ENCODE data around the gene PHYKPL.

DNA sequence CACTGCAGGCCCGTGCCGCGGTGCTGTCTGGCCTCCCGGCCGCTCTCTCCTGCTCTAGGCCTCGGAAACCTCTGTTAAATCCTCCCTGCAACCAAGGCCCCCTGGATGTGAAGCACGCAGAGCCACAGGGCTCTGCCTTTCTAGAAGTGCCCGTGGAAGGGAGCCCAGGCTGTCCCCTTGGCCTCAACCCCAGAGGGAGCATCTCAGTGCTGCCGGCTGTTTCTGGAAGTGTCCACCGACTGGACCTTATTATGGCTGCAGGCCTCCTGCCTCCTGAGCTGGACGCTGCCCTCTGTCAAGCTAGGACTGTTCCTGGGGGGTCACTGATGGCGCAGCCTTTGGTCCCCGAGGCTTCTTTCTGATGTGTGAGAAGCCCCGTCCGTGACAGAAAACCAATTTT is 40.4 kb upstream of the PHYKPL start:
- TF ChIP-seq, protein P1, sequence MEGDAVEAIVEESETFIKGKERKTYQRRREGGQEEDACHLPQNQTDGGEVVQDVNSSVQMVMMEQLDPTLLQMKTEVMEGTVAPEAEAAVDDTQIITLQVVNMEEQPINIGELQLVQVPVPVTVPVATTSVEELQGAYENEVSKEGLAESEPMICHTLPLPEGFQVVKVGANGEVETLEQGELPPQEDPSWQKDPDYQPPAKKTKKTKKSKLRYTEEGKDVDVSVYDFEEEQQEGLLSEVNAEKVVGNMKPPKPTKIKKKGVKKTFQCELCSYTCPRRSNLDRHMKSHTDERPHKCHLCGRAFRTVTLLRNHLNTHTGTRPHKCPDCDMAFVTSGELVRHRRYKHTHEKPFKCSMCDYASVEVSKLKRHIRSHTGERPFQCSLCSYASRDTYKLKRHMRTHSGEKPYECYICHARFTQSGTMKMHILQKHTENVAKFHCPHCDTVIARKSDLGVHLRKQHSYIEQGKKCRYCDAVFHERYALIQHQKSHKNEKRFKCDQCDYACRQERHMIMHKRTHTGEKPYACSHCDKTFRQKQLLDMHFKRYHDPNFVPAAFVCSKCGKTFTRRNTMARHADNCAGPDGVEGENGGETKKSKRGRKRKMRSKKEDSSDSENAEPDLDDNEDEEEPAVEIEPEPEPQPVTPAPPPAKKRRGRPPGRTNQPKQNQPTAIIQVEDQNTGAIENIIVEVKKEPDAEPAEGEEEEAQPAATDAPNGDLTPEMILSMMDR (IDR thresholded peaks at IDR 0.05): no peak
- TF ChIP-seq POLR2A (IDR thresholded peaks at IDR 0.05): no peak

Measured in adrenal gland (tissue), 5 donors.